Measurements from ENCODE around the gene SIK3. TPM values are rescaled to one million over a fixed set of nuclear protein-coding genes. Genes with fewer than 3 reads are reported as not detected.

SIK3 gene
- total RNA-seq, 1 experiment from 2014 or later = 17.4 TPM

DNA sequence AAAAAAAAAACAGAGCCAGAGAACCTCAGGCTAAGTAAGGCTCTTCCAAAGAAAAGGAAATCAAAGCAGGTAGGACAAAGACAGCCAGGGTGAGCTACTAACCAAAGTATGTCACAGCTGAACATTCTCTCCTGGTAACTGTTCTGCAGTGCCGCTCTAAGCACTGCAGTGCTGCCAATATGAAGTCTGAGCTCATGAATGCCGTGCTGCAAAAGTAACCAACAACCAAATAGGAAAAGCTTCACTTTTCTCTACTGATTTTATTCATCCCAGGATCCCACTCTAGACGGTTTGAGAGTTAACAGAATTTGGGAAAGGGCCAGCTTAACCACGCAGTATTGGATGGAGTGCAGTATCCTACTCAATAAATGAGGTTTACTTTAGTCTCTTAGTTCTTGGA lies 3.5 kb downstream of the SIK3 start:
- intact Hi-C loops (cut with micrococcal nuclease; ENCODE audit: unreplicated experiment) = loop anchor here (10.0 kb wide), 1 partner anchor 150 kb away; no protein-coding TSS in a partner anchor
- Mint-ChIP-seq H3K27ac (ENCODE audit: unreplicated experiment) (no peak overlapping the region), H3K4me3 (ENCODE audit: low read depth, unreplicated experiment) (no peak overlapping the region), H3K27me3 (ENCODE audit: unreplicated experiment) (no peaks in the 10 kb centered on the region), H3K9me3 (ENCODE audit: low read depth, unreplicated experiment) (peaks cover 5% of the 10 kb centered on the region), H3K36me3 (ENCODE audit: insufficient read depth, unreplicated experiment) (peaks cover 24% of the 10 kb centered on the region), H3K4me1 (ENCODE audit: low read depth, unreplicated experiment) (peaks cover 47% of the 10 kb centered on the region)
- CTCF ChIA-PET = no interaction called here
- TF ChIP-seq, protein P1, sequence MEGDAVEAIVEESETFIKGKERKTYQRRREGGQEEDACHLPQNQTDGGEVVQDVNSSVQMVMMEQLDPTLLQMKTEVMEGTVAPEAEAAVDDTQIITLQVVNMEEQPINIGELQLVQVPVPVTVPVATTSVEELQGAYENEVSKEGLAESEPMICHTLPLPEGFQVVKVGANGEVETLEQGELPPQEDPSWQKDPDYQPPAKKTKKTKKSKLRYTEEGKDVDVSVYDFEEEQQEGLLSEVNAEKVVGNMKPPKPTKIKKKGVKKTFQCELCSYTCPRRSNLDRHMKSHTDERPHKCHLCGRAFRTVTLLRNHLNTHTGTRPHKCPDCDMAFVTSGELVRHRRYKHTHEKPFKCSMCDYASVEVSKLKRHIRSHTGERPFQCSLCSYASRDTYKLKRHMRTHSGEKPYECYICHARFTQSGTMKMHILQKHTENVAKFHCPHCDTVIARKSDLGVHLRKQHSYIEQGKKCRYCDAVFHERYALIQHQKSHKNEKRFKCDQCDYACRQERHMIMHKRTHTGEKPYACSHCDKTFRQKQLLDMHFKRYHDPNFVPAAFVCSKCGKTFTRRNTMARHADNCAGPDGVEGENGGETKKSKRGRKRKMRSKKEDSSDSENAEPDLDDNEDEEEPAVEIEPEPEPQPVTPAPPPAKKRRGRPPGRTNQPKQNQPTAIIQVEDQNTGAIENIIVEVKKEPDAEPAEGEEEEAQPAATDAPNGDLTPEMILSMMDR (IDR thresholded peaks at IDR 0.05; ENCODE audit: unreplicated experiment) = no peak
- BruUV-seq (replicated peaks) = no TSS peak
- no peak for DNase-seq

DNA sequence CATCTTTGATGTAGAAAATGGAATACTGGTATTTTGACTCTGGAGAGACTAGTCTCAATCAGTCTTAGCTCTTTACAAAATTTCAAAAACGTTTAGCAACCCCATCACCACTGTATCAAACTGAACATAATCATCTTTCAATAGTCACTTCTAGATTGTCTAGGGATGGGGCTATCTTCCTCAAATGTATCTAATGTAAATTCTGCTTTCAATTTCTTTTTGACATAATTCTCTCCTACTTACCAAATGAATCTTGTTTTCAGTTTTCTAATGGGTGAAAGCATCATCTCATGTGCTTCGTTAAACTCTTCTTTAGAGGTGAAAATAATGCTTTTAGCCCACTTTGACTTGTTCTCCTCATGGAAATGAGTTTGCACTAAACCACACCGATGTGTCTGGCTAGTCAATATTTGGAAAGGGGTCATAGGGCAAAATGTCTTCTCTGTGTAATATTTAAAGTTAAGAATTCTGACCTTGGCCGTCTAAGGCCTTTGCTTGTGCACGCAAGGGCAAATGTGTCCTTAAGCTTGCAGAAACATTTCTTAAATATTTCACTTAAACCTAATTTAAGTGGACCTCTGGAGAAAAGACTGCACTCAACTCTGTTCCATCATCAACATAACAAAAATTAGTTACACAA lies 5.2 kb downstream of the SIK3 start:
- Mint-ChIP-seq H3K9me3 (ENCODE audit: low read depth, unreplicated experiment) (peaks cover 5% of the 10 kb centered on the region), H3K4me1 (ENCODE audit: low read depth, unreplicated experiment) (peaks cover 39% of the 10 kb centered on the region), H3K27ac (ENCODE audit: unreplicated experiment) (no peak overlapping the region), H3K27me3 (ENCODE audit: unreplicated experiment) (no peaks in the 10 kb centered on the region), H3K4me3 (ENCODE audit: low read depth, unreplicated experiment) (no peak overlapping the region), H3K36me3 (ENCODE audit: insufficient read depth, unreplicated experiment) (peaks cover 13% of the 10 kb centered on the region)
- intact Hi-C loops (cut with micrococcal nuclease; ENCODE audit: unreplicated experiment) = loop anchor here (10.0 kb wide), 1 partner anchor 148 kb away; no protein-coding TSS in a partner anchor
- DNase-seq = no peak
- TF ChIP-seq, protein P1 (IDR thresholded peaks at IDR 0.05; ENCODE audit: unreplicated experiment) = no peak
- BruUV-seq (replicated peaks) = no TSS peak
- CTCF ChIA-PET = interaction anchor here (0.7 kb wide), 1 partner anchor 443 kb away, joined by 4 read pairs; no protein-coding TSS in a partner anchor

GRCh38 chr11:117091753-117092477 lies 6.3 kb downstream of the SIK3 start:
- DNase-seq = no peak
- Mint-ChIP-seq H3K4me1 (ENCODE audit: low read depth, unreplicated experiment) (peaks cover 31% of the 10 kb centered on the region), H3K36me3 (ENCODE audit: insufficient read depth, unreplicated experiment) (peaks cover 2% of the 10 kb centered on the region), H3K9me3 (ENCODE audit: low read depth, unreplicated experiment) (peaks cover 5% of the 10 kb centered on the region), H3K4me3 (ENCODE audit: low read depth, unreplicated experiment) (no peak overlapping the region), H3K27ac (ENCODE audit: unreplicated experiment) (no peak overlapping the region), H3K27me3 (ENCODE audit: unreplicated experiment) (no peaks in the 10 kb centered on the region)
- TF ChIP-seq, protein P1 (IDR thresholded peaks at IDR 0.05; ENCODE audit: unreplicated experiment) = no peak
- BruUV-seq (replicated peaks) = no TSS peak
- intact Hi-C loops (cut with micrococcal nuclease; ENCODE audit: unreplicated experiment) = loop anchor here (10.0 kb wide), 1 partner anchor 147 kb away; no protein-coding TSS in a partner anchor
- CTCF ChIA-PET = no interaction called here

DNA sequence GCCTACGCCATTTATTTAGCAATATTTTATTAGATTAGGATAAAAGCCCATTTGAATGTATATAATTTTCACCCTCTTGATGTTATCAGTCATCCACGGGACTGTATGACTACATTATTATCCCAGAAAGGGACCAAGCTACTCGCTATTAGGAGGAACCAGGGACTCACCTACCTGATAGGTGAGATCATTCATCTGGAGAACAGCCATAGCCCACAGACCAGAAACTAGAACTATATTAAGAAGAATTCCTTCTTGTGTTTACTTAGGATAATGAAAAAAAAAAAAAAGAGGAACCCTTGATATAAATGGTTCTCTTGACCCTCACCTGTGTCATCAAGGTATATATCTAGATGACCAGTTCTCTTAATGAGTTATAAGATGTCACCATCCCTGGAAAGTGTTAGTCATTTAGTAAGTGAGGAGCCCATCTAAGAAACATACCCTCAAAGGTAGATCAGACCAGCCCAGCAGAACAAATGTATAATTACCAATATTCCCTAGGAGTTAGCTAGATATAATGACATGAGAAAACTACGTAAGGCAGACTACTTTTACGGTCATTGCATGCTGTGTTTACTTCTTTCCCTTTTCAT lies 8.0 kb downstream of the SIK3 start:
- no peaks in the 10 kb centered on the region for H3K27me3 Mint-ChIP-seq (ENCODE audit: unreplicated experiment)
- no peaks in the 10 kb centered on the region for H3K36me3 Mint-ChIP-seq (ENCODE audit: insufficient read depth, unreplicated experiment)
- no peak overlapping the region for H3K4me3 Mint-ChIP-seq (ENCODE audit: low read depth, unreplicated experiment)
- no peak overlapping the region for H3K27ac Mint-ChIP-seq (ENCODE audit: unreplicated experiment)
- no TSS peak for BruUV-seq (replicated peaks)
- CTCF ChIA-PET = no interaction called here
- peaks cover 5% of the 10 kb centered on the region for H3K9me3 Mint-ChIP-seq (ENCODE audit: low read depth, unreplicated experiment)
- peaks cover 18% of the 10 kb centered on the region for H3K4me1 Mint-ChIP-seq (ENCODE audit: low read depth, unreplicated experiment)
- TF ChIP-seq, protein P1 (IDR thresholded peaks at IDR 0.05; ENCODE audit: unreplicated experiment) = no peak
- no peak for DNase-seq
- intact Hi-C loops (cut with micrococcal nuclease; ENCODE audit: unreplicated experiment) = loop anchor here (10.0 kb wide), 1 partner anchor 145 kb away; no protein-coding TSS in a partner anchor
